ENCODE data around the gene SEMA3D. TPM values are rescaled to one million over a fixed set of nuclear protein-coding genes. Genes with fewer than 3 reads are reported as not detected.

The SEMA3D gene
- total RNA-seq, 1 donor = 3.0 TPM

DNA sequence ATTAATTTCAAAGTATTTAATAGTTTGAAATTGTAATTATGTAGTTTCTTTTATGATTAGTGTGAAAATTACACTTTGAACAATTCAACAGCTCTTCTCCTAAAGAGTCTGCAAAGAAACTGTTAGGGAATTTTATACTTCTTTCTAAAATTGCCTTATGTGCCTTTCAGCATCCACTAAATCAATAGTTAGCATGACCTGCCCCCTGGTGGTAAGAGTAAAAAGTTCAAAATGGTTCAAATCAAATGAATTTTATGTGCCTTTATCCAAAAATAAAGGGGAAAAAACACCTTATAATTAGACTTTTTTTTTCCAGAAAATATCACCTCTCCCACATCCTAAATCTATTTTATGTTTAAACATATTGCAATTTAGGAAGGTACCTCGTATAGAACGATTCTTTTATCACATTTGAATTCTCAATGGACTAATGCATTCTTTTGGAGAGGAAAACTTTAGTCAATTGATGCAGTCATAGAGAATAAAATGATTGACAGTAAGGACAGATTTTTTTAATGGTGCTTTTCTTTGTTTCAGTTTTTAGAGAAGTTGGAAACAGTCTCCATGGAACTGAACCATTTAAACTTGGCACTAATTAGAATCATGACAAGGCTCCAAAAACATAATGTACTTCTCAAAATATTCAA, 163.7 kb downstream of the SEMA3D start:
- peak; percentile 65 for DNase-seq (ENCODE audit: low read depth)
- TF ChIP-seq, protein P1, sequence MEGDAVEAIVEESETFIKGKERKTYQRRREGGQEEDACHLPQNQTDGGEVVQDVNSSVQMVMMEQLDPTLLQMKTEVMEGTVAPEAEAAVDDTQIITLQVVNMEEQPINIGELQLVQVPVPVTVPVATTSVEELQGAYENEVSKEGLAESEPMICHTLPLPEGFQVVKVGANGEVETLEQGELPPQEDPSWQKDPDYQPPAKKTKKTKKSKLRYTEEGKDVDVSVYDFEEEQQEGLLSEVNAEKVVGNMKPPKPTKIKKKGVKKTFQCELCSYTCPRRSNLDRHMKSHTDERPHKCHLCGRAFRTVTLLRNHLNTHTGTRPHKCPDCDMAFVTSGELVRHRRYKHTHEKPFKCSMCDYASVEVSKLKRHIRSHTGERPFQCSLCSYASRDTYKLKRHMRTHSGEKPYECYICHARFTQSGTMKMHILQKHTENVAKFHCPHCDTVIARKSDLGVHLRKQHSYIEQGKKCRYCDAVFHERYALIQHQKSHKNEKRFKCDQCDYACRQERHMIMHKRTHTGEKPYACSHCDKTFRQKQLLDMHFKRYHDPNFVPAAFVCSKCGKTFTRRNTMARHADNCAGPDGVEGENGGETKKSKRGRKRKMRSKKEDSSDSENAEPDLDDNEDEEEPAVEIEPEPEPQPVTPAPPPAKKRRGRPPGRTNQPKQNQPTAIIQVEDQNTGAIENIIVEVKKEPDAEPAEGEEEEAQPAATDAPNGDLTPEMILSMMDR (IDR thresholded peaks at IDR 0.05; ENCODE audit: insufficient read depth, low read depth, low read length) = peak; percentile 62
- H3K4me3 ChIP-seq (ENCODE audit: low read depth, low read length) = no peak overlapping the region

DNA sequence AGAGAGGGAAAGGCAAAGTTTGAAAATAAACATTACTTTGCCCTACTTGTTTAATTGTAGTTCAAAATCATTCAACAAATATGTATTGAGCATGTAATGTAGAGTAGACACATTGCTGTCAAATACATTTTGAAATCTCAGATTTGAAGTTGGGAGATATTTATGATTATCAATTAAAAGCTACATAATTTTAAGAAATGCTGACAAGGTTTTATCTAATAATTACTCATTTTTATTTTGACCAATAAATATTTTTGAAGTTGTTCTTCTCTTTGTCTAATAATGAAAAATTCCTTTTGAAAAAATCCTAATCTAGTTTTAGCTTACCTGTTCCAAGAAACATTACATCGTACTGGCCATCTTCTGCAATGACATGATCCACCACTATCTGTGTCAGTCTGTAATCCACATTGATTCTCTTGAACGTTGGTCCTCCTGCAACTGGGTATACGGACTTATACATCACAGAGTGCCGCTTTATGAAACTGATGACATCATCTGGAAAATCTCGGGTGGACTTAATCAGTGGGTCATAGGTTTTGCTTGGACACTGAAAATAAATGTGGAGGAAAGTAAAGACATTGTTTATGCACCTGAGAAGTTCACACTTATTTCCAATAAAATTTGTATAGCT, 164.7 kb downstream of the SEMA3D start:
- H3K4me3 ChIP-seq (ENCODE audit: low read depth, low read length) = no peak overlapping the region
- DNase-seq (ENCODE audit: low read depth) = no peak
- TF ChIP-seq, protein P1 (IDR thresholded peaks at IDR 0.05; ENCODE audit: insufficient read depth, low read depth, low read length) = no peak

DNA sequence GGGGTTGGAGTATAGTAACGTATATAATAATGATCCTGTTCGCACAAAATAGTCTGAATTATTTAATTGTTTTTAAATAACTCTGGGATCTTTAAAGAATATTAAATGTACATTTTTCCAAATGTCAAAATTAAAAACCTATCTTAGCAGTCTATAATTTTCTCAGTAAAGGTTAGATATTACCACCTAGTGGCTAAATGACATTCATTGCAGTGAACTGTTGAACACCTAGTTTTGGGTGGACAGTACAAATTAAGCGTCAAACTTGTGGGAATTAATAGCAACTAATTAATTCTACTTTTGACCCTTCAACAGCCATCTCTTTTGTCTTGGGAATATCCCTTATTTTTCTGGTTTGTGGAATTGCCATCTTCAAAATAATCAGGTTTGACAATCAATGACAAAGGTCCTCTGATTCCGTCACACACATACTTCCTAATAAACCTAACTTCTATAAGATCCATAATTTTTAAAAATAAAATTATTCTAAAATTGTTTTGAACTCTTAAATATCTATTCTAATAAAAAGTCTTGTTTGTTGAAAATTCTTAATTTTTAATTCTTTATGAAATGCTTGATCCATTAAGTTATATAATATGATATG, 165.7 kb downstream of the SEMA3D start:
- no peak overlapping the region for H3K4me3 ChIP-seq (ENCODE audit: low read depth, low read length)
- DNase-seq (ENCODE audit: low read depth) = peak; percentile 13

DNA sequence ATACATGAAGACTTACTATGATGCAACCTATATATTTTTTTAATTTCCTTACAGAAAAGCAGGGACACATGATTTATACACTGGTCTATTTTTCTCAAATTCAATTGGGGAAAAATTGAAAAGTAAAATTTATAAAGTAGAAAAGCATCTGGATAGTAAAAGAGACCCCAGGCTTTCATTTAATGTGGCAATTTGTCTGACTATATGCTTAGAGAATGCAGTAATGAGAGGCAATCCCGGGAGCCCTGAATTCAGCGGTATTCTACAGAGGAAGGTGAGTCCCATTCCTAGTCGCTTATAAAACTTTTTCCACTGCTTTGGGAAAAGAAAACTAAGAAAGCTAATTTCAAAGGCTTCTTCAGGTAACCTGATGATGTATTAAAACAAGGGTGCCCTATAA, 167.1 kb downstream of the SEMA3D start:
- DNase-seq (ENCODE audit: low read depth) = no peak
- TF ChIP-seq, protein P1 (IDR thresholded peaks at IDR 0.05; ENCODE audit: insufficient read depth, low read depth, low read length) = no peak

More for the DNA sequence above, 165.7 kb downstream of the SEMA3D start:
- TF ChIP-seq, protein P1 (IDR thresholded peaks at IDR 0.05; ENCODE audit: insufficient read depth, low read depth, low read length) = peak; percentile 59

DNA sequence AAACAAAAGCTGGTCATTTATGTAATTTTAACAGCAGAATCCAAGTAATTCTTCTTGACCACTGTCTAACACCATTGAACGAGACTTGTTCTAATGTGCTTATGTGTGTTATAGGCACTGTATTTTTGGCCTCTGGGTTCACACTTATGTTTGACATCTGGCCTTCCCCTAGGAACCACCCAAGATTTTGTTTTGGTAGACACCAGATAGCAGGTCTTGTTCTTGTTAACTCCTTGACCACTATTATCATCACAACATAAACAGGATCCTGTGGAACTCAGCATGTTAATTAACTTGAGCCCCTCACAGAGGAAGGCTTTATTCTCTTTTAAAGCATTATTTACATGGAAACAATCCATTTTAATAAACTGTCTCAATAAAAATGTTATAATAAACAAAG, 167.7 kb downstream of the SEMA3D start:
- TF ChIP-seq, protein P1 (IDR thresholded peaks at IDR 0.05; ENCODE audit: insufficient read depth, low read depth, low read length) = no peak
- no peak for DNase-seq (ENCODE audit: low read depth)
- H3K4me3 ChIP-seq (ENCODE audit: low read depth, low read length) = no peak overlapping the region

More for the DNA sequence above, 167.1 kb downstream of the SEMA3D start:
- no peak overlapping the region for H3K4me3 ChIP-seq (ENCODE audit: low read depth, low read length)

DNA sequence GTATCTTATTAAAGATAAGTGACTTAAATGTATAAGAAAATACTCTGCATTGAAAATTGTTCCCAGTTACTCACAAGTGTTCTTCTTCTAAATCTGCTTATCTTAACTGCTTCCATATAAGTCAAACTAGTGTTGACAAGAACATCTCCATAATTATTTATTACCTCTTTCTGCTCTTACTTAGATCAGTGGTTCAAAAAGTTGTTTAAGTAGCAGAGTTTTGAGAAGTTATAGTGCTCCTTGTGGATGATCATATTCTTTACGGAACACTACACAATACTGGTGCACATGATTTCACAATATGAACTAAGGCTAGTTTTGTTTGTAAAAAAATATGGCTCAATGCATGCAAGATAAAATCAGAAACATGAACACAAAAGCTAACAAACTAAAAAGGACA, 168.4 kb downstream of the SEMA3D start:
- peak; percentile 69 for DNase-seq (ENCODE audit: low read depth)
- TF ChIP-seq, protein P1 (IDR thresholded peaks at IDR 0.05; ENCODE audit: insufficient read depth, low read depth, low read length) = peak; percentile 11
- H3K4me3 ChIP-seq (ENCODE audit: low read depth, low read length) = no peak overlapping the region
